ENCODE results near the gene WHRN. TPM values are rescaled to one million over a fixed set of nuclear protein-coding genes. Genes with fewer than 3 reads are reported as not detected.

WHRN gene
- total and polyA plus RNA-seq, 9 of the 15 experiments (the other 6 are each of a cell fraction or from before 2014, with no cell fraction given): 0.31 to 14.1 (median 3.0) TPM

GRCh38 chr9:114484854-114485443 is 20.3 kb downstream of the WHRN start (continued):
- TF ChIP-seq ETS1 (conservative IDR thresholded peaks at IDR 0.05; ENCODE audit: control insufficient read depth, low read depth, low read length) (no peak), ZNF75A (CRISPR knock-in tag; IDR thresholded peaks at IDR 0.05) (no peak), ZNF239 (CRISPR knock-in tag; IDR thresholded peaks at IDR 0.05) (0 out of 2 replicates have a peak, but pooled peaks have one; percentile 15), SMAD3 (CRISPR knock-in tag; conservative IDR thresholded peaks at IDR 0.05) (peak; percentile 39; the same call in 1 of the 2 replicates), HMGXB4 (CRISPR knock-in tag; IDR thresholded peaks at IDR 0.05) (no peak), ZNF518B (CRISPR knock-in tag; IDR thresholded peaks at IDR 0.05) (no peak), IRF2 (CRISPR knock-in tag; IDR thresholded peaks at IDR 0.05) (no peak), SNRNP70 (optimal IDR thresholded peaks at IDR 0.05; ENCODE audit: low read depth, low read length) (no peak), RERE (CRISPR knock-in tag; IDR thresholded peaks at IDR 0.05; ENCODE audit: borderline replicate concordance) (no peak), TCFL5 (CRISPR knock-in tag; conservative IDR thresholded peaks at IDR 0.05) (no peak), KLF16 (IDR thresholded peaks at IDR 0.05) (no peak), NONO (IDR thresholded peaks at IDR 0.05; ENCODE audit: low read depth in 2 of 2, low read length in 1 of 2) (no peak), ZNF77 (CRISPR knock-in tag; IDR thresholded peaks at IDR 0.05) (no peak), SNAPC5 (CRISPR knock-in tag; IDR thresholded peaks at IDR 0.05) (no peak)

Measured in K562 (cell line).